ENCODE data around the gene FAAP20. TPM values are rescaled to one million over a fixed set of nuclear protein-coding genes. Genes with fewer than 3 reads are reported as not detected.

Gene FAAP20
- total and polyA plus RNA-seq, 10 of the 15 experiments (the other 5 are each of a cell fraction or from before 2014, with no cell fraction given) = 0.79 to 91.8 (median 20.9) TPM

- H3K27ac ChIP-seq (ENCODE audit: control insufficient read depth, insufficient read depth) = no peak overlapping the region
- in situ Hi-C loops (cut with MboI) (no loop called here), intact Hi-C loops (cut with micrococcal nuclease; ENCODE audit: unreplicated experiment) (no loop called here)
- no peak overlapping the region for H3K9ac ChIP-seq (ENCODE audit: control insufficient read depth, insufficient read depth, low read length)
- WGBS (ENCODE audit: insufficient coverage, insufficient replicate concordance, low lambda C conversion rate, missing lambda C conversion rate) = 96% methylated on average over 17 of the region's 21 CpGs
- BruUV-seq (replicated peaks) = no TSS peak
- POLR2A ChIA-PET = no interaction called here
- RAD21 ChIA-PET (ENCODE audit: unreplicated experiment) = no interaction called here
- SMC1A ChIA-PET (ENCODE audit: uncharacterized antibody, unreplicated experiment) = no interaction called here
- H3K27me3 ChIP-seq (replicated peaks in 1 of 2; ENCODE audit: control insufficient read depth in 2 of 2, insufficient read depth in 2 of 2, low read length in 1 of 2) = no peaks in the 10 kb centered on the region
- no peaks in the 10 kb centered on the region for H3K9me3 ChIP-seq (replicated peaks; ENCODE audit: control insufficient read depth, insufficient read depth, low read length)
- DNase-seq (ENCODE audit: low read depth, low spot score) = no peak
- H3K4me2 ChIP-seq (ENCODE audit: control insufficient read depth, insufficient read depth) = no peak overlapping the region
- no peaks in the 10 kb centered on the region for H4K20me1 ChIP-seq (ENCODE audit: control insufficient read depth, insufficient read depth)
- CTCF ChIA-PET = interaction anchor here (0.5 kb wide), 1 partner anchor 289 kb away, joined by 3 read pairs; no protein-coding TSS in a partner anchor
- no peaks in the 10 kb centered on the region for H3K79me2 ChIP-seq (ENCODE audit: control insufficient read depth, insufficient read depth, low read length)
- ATAC-seq = no peak
- TF ChIP-seq EGR1 (IDR thresholded peaks at IDR 0.05; ENCODE audit: borderline replicate concordance in 1 of 2, low read depth in 2 of 2, low read length in 2 of 2) (no peak), ZNF207 (IDR thresholded peaks at IDR 0.05; ENCODE audit: borderline replicate concordance) (no peak), BRCA1 (IDR thresholded peaks at IDR 0.05; ENCODE audit: low read depth, low read length) (no peak), TCF3 (IDR thresholded peaks at IDR 0.05; ENCODE audit: borderline replicate concordance, insufficient read depth, low read depth, low read length) (no peak), SRF (IDR thresholded peaks at IDR 0.05; ENCODE audit: low read depth in 2 of 2, low read length in 2 of 2) (no peak), CTCF (IDR thresholded peaks at IDR 0.05 in 2 of 3, conservative IDR thresholded peaks at IDR 0.05 in 1 of 3; ENCODE audit: control insufficient read depth in 2 of 3, extremely low read depth in 1 of 3, insufficient read depth in 1 of 3, low read depth in 3 of 3, low read length in 3 of 3) (no peak)
- TF ChIP-seq, protein P1, sequence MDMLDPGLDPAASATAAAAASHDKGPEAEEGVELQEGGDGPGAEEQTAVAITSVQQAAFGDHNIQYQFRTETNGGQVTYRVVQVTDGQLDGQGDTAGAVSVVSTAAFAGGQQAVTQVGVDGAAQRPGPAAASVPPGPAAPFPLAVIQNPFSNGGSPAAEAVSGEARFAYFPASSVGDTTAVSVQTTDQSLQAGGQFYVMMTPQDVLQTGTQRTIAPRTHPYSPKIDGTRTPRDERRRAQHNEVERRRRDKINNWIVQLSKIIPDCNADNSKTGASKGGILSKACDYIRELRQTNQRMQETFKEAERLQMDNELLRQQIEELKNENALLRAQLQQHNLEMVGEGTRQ (IDR thresholded peaks at IDR 0.05; ENCODE audit: borderline replicate concordance, low read depth, low read length) = no peak
- TF ChIP-seq, protein P2, sequence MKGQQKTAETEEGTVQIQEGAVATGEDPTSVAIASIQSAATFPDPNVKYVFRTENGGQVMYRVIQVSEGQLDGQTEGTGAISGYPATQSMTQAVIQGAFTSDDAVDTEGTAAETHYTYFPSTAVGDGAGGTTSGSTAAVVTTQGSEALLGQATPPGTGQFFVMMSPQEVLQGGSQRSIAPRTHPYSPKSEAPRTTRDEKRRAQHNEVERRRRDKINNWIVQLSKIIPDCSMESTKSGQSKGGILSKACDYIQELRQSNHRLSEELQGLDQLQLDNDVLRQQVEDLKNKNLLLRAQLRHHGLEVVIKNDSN (IDR thresholded peaks at IDR 0.05; ENCODE audit: borderline replicate concordance, extremely low read length, insufficient read depth, low read depth, low read length) = no peak
- FAIRE-seq = no peak
- no peak overlapping the region for H3K4me3 ChIP-seq
- no peak overlapping the region for H2AFZ ChIP-seq (ENCODE audit: control insufficient read depth, low read depth, low read length)
- H3K4me1 ChIP-seq (ENCODE audit: control insufficient read depth, insufficient read depth, low read length) = no peaks in the 10 kb centered on the region
- no peaks in the 10 kb centered on the region for H3K36me3 ChIP-seq (ENCODE audit: control insufficient read depth in 2 of 2, insufficient read depth in 2 of 2, low read length in 1 of 2)
Observed at GRCh38 chr1:2154022-2154421, 40.5 kb downstream of the FAAP20 start.

All from GM12878 (cell line).